ENCODE results near the gene CRKL.

Gene CRKL

DNA sequence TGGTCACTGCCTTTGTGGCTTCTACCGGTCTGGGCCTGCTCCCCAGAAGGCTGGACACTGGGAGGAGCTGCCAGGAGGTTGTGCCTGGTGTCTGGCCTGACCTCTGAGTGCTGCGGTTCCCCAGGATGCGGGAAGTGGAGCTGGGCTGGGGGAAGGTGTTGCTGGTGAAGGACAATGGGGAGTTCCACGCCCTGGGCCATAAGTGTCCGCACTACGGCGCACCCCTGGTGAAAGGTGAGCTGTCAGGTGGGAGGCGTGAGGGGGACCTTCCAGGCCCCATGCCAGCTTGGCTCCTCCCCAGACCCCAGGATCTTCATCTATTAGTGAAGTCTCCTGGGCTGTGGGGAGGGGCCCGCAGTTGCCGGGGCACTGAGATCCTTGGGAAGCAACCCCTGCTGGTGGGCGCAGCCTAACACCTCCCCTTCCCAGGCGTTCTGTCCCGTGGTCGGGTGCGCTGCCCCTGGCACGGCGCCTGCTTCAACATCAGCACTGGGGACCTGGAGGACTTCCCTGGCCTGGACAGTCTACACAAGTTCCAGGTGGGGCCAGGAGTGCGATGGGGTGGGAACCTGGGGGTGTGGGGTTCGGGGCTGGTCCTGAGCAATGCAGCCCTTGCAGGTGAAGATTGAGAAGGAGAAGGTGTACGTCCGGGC is 56.6 kb downstream of the CRKL start:
- ChIA-PET POLR2A (ENCODE audit: low non-redundant PET) (no interaction called here), CTCF (interaction anchor here (1.9 kb wide), 1 partner anchor 12 kb away, joined by 6 read pairs; no protein-coding TSS in a partner anchor)
- TF ChIP-seq, protein P1, sequence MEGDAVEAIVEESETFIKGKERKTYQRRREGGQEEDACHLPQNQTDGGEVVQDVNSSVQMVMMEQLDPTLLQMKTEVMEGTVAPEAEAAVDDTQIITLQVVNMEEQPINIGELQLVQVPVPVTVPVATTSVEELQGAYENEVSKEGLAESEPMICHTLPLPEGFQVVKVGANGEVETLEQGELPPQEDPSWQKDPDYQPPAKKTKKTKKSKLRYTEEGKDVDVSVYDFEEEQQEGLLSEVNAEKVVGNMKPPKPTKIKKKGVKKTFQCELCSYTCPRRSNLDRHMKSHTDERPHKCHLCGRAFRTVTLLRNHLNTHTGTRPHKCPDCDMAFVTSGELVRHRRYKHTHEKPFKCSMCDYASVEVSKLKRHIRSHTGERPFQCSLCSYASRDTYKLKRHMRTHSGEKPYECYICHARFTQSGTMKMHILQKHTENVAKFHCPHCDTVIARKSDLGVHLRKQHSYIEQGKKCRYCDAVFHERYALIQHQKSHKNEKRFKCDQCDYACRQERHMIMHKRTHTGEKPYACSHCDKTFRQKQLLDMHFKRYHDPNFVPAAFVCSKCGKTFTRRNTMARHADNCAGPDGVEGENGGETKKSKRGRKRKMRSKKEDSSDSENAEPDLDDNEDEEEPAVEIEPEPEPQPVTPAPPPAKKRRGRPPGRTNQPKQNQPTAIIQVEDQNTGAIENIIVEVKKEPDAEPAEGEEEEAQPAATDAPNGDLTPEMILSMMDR (conservative IDR thresholded peaks at IDR 0.05; ENCODE audit: low read depth) = no peak
- no peak for DNase-seq (ENCODE audit: low spot score)
- no peak overlapping the region for H3K27ac ChIP-seq

DNA sequence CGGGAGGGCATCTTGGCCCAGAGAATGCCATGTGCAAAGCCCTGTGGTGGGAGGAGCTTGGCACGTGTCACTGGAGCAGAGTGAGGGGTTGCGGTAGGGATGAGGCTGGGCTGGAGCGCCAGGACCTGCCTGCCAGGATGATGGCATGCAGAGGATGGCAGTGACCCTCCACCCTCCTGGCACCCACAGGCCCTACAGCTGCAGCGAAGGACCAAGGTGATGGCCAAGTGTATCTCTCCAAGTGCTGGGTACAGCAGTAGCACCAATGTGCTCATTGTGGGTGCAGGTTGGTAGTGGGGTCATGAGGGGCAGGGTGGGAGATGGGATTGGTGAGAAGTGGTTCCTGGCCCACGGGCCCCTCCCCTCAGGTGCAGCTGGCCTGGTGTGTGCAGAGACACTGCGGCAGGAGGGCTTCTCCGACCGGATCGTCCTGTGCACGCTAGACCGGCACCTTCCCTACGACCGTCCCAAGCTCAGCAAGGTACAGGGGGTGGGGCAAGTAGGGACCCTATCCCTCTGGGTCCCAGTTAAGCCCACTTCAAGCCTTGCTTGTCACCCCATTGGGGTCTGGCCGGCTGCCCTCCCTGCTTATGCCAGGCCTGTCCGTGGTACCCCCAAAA is 57.2 kb downstream of the CRKL start:
- ChIA-PET POLR2A (ENCODE audit: low non-redundant PET) (no interaction called here), CTCF (no interaction called here)
- no peak for DNase-seq (ENCODE audit: low spot score)
- TF ChIP-seq, protein P1 (conservative IDR thresholded peaks at IDR 0.05; ENCODE audit: low read depth) = no peak
- H3K27ac ChIP-seq = no peak overlapping the region

- ChIA-PET CTCF (interaction anchor here (0.6 to 1.0 kb wide), 2 partner anchors 36 to 90 kb away, joined by 3 to 5 read pairs; no protein-coding TSS in a partner anchor), POLR2A (ENCODE audit: low non-redundant PET) (no interaction called here)
- no peak overlapping the region for H3K27ac ChIP-seq
- TF ChIP-seq, protein P1 (conservative IDR thresholded peaks at IDR 0.05; ENCODE audit: low read depth) = no peak
- DNase-seq (ENCODE audit: low spot score) = no peak
Measured at GRCh38 chr22:20975541-20976290, 58.5 kb downstream of the CRKL start.

- ChIA-PET CTCF (interaction anchor here (0.6 to 0.8 kb wide), 2 partner anchors 36 to 42 kb away, joined by 3 to 5 read pairs; no protein-coding TSS in a partner anchor), POLR2A (ENCODE audit: low non-redundant PET) (no interaction called here)
- DNase-seq (ENCODE audit: low spot score) = no peak
- TF ChIP-seq, protein P1 (conservative IDR thresholded peaks at IDR 0.05; ENCODE audit: low read depth) = no peak
- H3K27ac ChIP-seq = no peak overlapping the region
Measured at GRCh38 chr22:20976291-20976877, 59.2 kb downstream of the CRKL start.

GRCh38 chr22:20977019-20977418 is 59.8 kb downstream of the CRKL start:
- DNase-seq (ENCODE audit: low spot score) = no peak
- TF ChIP-seq, protein P1 (conservative IDR thresholded peaks at IDR 0.05; ENCODE audit: low read depth) = no peak
- H3K27ac ChIP-seq = no peak overlapping the region
- ChIA-PET POLR2A (ENCODE audit: low non-redundant PET) (no interaction called here), CTCF (interaction anchor here (0.8 kb wide), 1 partner anchor 43 kb away, joined by 3 read pairs; no protein-coding TSS in a partner anchor)

GRCh38 chr22:20977516-20978170 is 60.4 kb downstream of the CRKL start:
- no peak overlapping the region for H3K27ac ChIP-seq
- ChIA-PET CTCF (no interaction called here), POLR2A (ENCODE audit: low non-redundant PET) (no interaction called here)
- TF ChIP-seq, protein P1 (conservative IDR thresholded peaks at IDR 0.05; ENCODE audit: low read depth) = no peak
- DNase-seq (ENCODE audit: low spot score) = no peak
